Esophagus muscularis mucosa (tissue), 4 donors: ENCODE results near the gene TIGD1.

Experiments used
- EP300 ChIP-seq: sonication (generic); formaldehyde crosslinking; IDR thresholded peaks from one replicate; pipeline ENCODE4 v1.6.1; 2017; ENCODE audit warnings: antibody characterized with exemption
- POLR2A ChIP-seq: fragments of 450-650 bp; IDR thresholded peaks from one replicate; pipeline ENCODE4 v1.6.1; 2017; ENCODE audit warnings: antibody characterized with exemption, moderate library complexity, mild to moderate bottlenecking, low read depth
- TF ChIP-seq, protein P1 (sequence below), 3 experiments: fragments of 200-600 bp in 2 of 3; fragments of 450-650 bp in 1 of 3; sonication (generic) in 2 of 3; IDR thresholded peaks; one replicate each; pipeline ENCODE4 v1.5.1; 2017 to 2019; ENCODE audit warnings: antibody characterized with exemption in 3 of 3, mild to moderate bottlenecking in 2 of 3, moderate library complexity in 1 of 3

DNA sequence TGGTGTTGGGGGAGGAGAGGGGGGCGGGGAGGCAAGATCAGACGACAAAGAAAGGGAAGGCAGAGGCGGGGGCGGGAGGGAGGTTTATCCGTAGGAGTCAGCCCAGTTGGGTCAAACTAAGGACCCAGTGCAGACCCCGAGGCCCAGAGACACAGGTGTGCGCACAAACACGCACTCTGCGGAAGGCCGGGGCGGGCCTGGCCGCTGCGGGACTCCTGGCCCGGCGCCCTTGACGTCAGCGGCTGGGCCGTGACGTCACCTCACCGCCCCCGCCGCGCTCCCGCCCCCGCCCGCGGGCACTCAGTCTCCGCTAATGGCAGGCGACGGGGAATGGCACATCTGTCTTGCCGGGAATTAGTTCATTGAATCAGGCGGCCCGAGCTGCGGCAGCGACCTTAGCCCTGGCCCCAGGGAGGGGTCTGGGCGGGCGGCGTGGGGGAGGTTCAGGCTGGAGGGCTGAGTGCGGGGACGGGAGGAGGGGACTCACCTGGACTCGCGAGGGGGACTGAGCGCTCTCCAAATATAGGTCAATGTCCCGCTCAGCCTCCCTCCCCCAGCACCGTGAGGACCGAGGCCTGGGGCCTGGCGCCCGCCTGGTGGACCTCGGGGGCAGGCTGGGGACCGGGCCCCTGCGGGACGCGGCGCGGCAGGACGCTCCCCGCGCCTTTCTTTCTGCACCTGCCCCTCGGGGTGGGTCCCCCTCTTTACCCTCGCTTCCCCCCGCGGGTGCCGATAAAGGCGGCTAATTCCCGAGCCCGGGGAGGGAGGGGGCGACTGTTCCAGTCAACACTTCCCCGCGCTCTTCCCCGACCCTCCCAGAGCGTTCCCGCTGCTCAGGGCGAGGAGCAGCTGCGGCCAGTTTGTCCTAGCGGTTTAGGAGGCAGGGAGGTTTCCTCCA, 47.2 kb downstream of the TIGD1 start:
- TF ChIP-seq, protein P1, sequence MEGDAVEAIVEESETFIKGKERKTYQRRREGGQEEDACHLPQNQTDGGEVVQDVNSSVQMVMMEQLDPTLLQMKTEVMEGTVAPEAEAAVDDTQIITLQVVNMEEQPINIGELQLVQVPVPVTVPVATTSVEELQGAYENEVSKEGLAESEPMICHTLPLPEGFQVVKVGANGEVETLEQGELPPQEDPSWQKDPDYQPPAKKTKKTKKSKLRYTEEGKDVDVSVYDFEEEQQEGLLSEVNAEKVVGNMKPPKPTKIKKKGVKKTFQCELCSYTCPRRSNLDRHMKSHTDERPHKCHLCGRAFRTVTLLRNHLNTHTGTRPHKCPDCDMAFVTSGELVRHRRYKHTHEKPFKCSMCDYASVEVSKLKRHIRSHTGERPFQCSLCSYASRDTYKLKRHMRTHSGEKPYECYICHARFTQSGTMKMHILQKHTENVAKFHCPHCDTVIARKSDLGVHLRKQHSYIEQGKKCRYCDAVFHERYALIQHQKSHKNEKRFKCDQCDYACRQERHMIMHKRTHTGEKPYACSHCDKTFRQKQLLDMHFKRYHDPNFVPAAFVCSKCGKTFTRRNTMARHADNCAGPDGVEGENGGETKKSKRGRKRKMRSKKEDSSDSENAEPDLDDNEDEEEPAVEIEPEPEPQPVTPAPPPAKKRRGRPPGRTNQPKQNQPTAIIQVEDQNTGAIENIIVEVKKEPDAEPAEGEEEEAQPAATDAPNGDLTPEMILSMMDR (IDR thresholded peaks at IDR 0.05): no peak
- TF ChIP-seq POLR2A (no peak), EP300 (no peak)
